CD1c-positive myeloid dendritic cell (primary cell): ENCODE results near the gene UBASH3B.
A peak's percentile ranks its signal among the peaks of the same experiment; 100 is the strongest.
"Not testable (repeated sequence)": the region's sequence is repeated elsewhere in the genome, so short reads cannot be mapped to it uniquely, and the experiment has no call there.

Experiments used
- DNase-seq: peaks from one replicate; pipeline ENCODE4 v3.0.0-alpha.2; 2016; ENCODE audit errors: extremely low spot score

UBASH3B gene

DNA sequence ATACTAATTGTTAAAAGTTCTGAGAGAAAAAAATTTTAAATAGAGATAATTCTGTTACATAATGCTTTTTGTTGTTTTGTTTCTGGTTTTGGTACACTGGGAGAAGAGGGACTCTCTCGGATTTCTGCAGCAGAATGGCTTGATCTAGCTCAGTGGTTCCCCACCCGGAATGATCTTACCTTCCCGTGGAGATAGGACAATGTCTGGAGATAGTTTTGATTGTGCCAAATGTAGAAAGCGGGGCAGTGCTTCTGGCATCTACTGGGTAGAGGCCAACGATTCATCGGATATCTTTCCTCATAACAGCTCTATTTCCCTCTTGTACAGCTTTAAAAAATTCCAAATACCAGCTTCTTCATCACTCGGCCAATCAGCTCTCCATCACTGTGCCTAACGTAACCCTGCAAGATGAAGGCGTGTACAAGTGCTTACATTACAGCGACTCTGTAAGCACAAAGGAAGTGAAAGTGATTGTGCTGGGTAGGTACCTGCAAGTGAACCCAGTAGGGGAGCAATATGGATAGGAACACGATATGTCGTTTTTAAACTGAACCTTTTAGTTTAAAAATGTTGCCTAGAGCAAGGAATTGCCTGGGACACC is 195.9 kb downstream of the UBASH3B start:
- DNase-seq, result peak; percentile 45

DNA sequence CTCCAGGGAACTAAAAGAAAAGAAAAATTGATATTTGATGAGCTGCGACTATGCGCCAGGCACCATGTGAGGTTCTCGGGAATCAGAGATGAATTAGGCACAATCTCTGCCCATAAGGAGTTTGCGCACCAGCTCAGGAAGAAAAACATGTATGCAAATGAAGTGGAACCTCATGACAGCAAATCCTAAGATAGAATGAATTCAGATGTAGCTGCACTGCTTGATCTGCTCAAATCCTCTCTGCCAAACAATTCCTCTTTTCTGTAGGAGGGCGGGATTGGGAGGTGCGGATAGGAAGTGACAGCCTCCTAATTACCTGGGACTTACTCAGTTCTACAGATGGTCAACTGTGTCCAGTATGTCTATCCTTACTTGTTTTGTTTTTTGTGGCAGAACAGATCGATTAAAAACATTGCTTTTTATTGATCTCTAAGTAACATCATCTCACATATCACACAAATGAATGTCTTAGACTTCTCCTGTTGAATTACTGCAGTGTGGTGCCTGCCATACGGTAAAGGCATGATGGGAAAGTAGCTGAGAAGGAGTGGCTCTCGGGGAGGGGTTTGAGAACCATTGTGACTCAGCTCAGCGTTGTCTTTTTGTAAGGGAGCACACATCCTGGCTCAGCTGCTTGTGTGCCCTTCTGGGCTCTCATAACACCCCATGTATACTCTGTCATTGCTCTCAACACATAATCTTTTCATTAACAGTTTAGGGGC is 196.7 kb downstream of the UBASH3B start:
- DNase-seq, result peak; percentile 17

- DNase-seq, result peak; percentile 27
Measured at GRCh38 chr11:122852796-122853160, 197.3 kb downstream of the UBASH3B start.

DNA sequence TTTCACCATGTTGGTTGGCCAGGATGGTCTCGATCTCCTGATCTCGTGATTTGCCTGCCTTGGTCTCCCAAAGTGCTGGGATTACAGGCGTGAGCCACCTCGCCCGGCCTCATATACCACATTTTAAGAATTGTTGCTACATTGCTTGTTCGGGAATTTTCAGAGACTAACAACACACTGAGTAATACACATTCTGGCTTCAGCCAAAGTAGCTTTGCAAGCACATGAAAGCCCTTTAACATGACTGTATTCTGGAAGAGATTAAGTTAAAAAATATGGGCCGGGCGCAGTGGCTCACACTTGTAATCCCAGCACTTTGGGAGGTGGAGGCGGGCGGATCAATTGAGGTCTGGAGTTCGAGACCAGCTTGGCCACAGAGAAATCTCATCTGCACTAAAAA is 197.7 kb downstream of the UBASH3B start:
- no peak for DNase-seq

- DNase-seq, result peak; percentile 80
Measured at GRCh38 chr11:122853971-122854446, 198.5 kb downstream of the UBASH3B start.

DNA sequence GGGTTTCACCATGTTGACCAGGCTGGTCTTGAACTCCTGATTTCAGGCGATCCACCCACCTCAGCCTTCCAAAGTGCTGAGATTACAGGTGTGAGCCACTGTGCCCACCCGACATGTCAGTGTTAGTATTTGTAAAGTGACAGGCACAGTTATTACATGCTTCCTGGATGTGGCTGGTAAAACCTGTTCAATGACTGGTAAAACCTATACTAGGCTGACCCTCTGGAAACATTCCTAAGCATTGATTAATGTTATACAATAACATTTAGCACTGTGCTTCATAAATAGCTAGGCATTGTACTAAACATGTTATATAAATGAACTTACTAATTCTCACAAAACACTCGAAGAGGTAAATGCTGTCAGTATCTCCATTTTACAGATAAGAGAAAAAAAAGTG is 206.1 kb downstream of the UBASH3B start:
- DNase-seq, result no peak

DNA sequence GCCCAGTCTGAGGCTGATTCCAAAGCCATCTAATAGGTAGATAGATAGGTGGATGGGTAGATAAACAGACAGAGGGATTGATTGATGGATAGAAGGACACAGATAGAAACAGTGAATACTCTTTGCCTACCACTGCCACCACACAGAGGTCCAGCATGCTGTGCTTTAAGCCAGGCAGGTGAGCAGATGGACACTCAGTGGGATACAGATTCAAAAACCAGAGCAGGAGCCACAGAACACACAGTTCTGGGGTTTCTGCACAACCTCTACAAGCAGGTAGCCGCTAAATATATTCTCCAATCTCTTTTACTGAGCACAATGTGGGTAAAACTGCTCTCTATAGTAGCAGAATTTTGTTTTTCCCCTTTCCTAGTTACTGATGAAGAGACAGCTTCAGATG is 206.6 kb downstream of the UBASH3B start:
- no peak for DNase-seq

DNA sequence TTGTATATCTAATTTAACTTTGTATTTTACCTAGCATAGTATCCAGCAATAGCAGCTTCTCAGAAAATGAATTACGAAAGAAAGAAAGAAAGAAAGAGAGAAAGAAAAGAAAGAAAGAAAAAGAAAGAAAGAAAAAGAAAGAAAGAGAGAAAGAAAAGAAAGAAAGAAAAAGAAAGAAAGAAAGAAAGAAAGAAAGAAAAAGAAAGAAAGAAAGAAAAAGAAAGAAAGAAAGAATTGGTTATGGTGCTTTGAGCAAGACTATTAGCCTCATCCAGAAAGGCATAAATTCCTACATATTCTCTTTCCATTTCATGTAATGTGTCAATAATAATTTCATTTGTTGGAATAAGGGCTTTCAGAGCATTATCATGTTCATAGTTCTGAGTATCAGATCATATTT is 207.6 kb downstream of the UBASH3B start:
- not testable (repeated sequence) for DNase-seq

- peak; percentile 75 for DNase-seq
Measured at GRCh38 chr11:122863704-122864326, 208.3 kb downstream of the UBASH3B start.
